ENCODE results near the gene RALY.

DNA sequence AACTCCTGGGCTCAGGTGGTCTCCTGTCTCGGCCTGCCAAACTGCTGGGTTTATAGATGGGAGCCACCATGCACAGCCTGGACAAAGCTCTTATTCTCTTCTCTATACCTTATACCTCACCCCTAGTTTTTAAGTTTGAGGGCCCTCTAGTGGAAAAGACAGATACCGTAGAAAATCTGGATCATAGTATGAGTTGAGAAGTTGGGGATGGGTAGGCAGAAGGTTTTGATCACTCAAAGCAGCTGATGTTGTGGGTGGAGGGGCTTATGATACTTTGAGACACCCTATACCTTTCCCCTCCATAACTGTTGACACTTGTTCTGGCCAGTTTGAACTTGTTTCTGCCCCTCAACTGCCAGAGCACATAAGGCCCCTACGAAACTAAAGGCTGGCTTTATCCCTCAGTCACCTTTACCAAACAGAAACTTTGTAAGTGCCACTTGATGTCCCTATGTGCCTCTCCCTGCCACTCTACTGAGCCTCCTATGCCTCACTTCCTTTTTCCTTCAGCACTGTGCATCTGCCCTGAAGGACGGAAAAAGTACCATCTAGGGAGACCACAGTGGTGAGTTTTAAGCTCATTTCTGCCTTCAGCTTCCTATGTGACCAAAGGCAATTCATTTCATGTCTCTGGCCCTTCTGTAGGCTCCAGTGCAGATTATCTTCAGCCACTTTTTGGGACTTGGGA is 28.6 kb downstream of the RALY start:
- TF ChIP-seq, protein P1, sequence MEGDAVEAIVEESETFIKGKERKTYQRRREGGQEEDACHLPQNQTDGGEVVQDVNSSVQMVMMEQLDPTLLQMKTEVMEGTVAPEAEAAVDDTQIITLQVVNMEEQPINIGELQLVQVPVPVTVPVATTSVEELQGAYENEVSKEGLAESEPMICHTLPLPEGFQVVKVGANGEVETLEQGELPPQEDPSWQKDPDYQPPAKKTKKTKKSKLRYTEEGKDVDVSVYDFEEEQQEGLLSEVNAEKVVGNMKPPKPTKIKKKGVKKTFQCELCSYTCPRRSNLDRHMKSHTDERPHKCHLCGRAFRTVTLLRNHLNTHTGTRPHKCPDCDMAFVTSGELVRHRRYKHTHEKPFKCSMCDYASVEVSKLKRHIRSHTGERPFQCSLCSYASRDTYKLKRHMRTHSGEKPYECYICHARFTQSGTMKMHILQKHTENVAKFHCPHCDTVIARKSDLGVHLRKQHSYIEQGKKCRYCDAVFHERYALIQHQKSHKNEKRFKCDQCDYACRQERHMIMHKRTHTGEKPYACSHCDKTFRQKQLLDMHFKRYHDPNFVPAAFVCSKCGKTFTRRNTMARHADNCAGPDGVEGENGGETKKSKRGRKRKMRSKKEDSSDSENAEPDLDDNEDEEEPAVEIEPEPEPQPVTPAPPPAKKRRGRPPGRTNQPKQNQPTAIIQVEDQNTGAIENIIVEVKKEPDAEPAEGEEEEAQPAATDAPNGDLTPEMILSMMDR (IDR thresholded peaks at IDR 0.05): no peak
- no peak for TF ChIP-seq POLR2A (IDR thresholded peaks at IDR 0.05)
- TF ChIP-seq POLR2AphosphoS5 (IDR thresholded peaks at IDR 0.05; ENCODE audit: insufficient read depth in 1 of 2, low read depth in 1 of 2): no peak
